ENCODE results near the gene IL32. TPM values are rescaled to one million over a fixed set of nuclear protein-coding genes. Genes with fewer than 3 reads are reported as not detected.

The IL32 gene
- total RNA-seq, 1 donor from 2014 or later, result 1,559 TPM

DNA sequence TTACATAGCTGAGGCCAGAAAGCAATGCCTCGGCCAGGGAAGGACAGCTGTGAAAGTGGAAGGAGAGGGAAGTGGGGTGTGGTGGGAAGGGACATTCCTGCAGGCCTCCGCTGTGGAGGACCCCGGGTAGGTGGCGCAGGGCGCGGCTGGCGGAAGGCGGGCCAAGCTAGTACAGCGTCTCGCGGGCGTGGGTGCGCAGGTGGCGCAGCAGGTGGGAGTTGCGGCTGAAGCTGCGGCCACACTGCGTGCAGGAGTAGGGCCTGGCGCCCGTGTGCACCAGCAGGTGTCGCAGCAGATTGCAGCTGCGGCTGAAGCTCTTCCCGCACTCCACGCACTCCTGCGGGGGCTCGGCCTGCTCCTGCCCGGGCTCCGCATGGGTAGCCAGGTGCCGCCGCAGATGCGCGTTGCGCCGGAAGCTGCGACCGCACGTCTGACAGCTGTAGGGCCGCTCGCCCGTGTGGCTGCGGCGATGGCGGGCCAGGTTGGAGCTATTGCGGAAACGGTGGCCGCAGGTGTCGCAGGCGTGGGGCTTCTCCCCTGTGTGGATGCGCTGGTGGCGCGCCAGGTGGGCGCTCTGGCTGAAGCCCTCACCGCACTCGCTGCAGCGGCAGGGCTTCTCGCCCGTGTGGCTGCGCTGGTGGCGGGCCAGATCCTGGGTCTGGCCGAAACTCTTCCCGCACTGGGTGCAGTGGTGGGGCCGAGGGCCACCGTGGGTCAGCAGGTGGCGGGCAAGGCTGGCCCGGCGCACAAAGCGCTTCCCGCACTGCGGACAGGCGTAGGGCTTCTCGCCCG, 23.7 kb downstream of the IL32 start:
- DNase-seq (ENCODE audit: extremely low read depth, low read depth, low spot score), result no peak

DNA sequence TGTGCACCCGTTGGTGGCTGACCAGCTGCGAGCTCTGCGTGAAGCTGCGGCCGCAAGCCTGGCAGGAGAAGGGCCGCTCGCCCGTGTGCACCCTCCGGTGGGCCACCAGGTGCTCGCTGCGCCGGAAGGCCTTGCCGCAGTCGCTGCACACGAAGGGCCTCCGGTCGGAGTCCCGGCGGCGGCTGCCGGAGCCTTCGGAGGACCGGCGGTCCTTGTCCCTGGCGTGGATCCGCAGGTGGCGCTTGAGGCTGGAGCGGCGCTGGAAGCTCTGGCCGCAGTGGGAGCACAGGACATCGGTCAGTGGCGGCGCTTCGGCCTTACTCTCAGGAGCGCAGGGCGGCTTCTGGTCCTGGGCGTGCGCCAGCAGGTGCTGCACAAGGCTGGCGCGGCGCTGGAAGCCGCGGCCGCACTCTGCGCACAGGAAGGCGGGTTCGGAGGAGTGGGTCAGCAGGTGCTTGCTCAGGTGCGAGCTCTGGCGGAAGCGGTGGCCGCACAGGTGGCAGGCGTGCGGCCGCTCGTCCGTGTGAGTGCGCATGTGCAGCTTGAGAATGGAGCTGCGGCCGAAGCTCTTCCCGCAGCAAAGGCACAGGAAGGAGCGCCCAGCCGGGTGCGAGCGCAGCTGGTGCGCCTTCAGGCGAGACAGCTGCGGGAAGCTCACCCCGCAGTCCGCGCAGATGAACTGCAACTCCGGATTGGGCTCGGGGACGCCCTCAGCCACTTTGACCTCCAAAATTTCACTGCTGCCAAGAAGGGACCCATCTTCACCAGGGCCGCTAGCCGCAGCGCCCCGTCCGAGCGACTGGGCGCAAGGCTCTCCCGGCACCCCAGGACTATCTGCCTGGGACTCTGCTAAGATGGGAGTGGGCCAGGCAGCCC, 24.5 kb downstream of the IL32 start:
- no peak for DNase-seq (ENCODE audit: extremely low read depth, low read depth, low spot score)

DNA sequence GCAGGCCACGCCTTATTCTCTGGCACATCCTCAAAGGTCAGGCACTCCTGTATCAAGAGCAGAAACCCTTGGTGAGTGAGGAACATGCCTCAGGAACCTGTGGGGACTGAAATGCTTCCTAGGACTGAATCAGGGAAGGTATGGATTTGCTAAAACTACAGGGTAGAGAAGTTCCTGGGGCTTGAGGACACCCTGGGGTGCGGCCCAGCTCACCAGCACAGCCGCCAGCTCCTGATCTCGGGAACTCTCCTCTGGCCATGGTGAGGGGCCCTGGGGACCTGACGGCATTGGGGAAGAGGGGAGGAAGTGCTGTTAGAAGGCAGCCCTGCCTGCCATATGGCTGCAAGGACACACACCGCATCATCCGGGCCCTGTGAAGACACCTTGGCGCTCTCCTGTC, 26.1 kb downstream of the IL32 start:
- DNase-seq (ENCODE audit: extremely low read depth, low read depth, low spot score), result no peak

DNA sequence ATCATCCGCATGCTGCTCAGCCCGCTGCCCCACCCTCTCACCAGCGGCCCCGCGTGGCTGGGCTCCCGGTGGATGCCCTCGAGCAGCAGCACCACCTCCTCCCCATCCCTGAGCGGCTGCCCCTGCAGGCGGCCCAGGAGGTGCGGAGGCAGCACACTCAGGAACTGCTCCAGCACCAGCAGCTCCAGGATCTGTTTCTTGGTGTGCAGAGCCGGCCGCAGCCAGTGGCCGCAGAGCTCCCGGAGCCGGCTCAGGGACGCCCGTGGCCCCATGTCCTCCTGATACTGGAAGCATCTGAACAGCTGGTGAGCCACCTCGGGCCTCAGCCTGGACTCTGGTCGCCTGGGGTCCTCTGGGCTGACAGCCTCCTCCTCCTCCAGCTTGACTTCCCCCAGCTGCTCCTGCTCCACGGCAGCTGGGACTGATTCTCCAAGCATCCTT, 27.1 kb downstream of the IL32 start:
- DNase-seq (ENCODE audit: extremely low read depth, low read depth, low spot score), result no peak

DNA sequence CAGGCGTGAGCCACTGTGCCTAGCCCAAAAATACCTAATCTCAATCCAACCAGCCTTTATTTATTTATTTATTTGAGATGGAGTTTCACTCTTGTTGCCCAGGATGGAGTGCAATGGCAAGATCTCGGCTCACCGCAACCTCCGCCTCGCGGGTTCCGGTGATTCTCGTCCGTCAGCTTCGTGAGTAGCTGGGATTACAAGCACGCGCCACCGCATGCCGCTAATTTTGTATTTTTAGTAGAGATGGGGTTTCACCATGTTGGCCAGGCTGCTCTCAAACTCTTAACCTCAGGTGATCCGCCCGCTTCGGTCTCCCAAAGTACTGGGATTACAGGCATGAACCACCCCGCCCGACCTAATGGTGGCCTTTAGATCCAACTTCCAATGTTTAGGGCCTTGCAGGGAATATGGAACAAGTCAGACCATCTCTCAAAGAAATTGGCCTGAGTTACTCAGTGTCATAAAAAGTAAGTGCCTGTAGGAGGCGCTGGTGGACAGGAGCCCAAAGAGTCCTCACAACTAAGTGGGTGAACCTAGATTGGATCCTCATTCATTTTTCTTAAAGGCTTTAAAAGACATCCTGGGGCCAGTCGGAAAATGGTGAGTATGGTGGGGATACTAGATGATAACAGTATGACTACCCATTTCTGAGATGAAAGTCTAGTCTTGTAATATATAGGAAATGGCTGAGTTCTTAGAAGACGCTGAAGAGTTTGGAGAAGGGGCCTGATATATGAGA, 29.0 kb downstream of the IL32 start:
- DNase-seq (ENCODE audit: extremely low read depth, low read depth, low spot score), result no peak

DNA sequence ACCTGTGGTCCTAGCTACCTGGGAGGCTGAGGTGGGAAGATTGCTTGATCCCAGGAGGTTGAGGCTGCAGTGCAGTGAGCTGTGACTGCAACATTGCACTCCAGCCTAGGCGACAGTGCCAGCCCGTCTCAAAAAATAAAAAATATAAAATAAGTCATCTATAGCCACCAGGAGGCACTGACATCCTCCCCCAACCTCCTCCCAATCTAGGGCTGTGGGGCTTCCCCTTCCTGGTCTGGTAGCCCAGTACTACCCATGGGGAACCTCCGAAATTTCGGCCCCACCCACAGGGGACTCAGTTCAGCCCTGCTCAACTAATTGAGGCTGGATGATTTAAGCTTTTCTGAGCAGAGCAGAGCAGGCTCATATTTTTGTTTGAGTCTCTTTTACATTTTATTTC, 30.4 kb downstream of the IL32 start:
- no peak for DNase-seq (ENCODE audit: extremely low read depth, low read depth, low spot score)

DNA sequence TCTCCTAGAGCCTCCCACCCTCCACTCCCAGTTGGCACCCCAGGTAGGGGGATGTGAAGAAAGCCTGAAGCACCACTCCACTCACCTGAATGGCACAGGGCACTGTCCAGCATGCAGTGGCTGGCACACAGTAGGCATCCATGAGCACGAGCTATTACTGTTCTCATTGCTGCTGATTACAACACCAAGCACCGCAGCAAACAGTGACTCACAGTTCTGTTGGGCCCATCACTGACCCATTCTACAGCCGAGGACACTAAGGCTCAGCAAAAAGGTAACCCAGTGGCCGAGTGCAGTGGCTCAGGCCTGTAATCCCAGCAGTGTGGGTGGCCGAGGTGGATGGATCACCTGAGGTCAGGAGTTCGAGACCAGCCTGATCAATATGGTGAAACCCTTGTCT, 30.9 kb downstream of the IL32 start:
- no peak for DNase-seq (ENCODE audit: extremely low read depth, low read depth, low spot score)

DNA sequence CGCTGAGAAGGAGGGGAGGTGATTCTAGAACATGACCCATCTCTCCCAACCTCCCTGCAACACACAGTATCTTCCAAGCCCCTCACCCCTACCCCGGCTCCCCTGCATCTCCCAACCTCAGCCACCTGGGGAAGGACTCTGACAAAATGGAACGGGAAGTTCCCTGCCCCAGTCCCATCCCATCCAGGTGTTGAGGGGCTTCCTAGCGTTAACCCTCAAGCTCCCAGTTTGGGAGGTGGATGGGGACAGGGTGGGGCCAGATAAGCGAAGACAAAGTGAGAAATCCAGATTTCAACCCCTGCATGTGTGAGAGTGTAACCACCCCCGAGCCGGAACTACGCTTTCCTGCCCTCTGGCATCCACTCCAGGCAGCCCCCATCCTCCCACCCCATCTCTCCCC, 31.8 kb downstream of the IL32 start:
- no peak for DNase-seq (ENCODE audit: extremely low read depth, low read depth, low spot score)

DNA sequence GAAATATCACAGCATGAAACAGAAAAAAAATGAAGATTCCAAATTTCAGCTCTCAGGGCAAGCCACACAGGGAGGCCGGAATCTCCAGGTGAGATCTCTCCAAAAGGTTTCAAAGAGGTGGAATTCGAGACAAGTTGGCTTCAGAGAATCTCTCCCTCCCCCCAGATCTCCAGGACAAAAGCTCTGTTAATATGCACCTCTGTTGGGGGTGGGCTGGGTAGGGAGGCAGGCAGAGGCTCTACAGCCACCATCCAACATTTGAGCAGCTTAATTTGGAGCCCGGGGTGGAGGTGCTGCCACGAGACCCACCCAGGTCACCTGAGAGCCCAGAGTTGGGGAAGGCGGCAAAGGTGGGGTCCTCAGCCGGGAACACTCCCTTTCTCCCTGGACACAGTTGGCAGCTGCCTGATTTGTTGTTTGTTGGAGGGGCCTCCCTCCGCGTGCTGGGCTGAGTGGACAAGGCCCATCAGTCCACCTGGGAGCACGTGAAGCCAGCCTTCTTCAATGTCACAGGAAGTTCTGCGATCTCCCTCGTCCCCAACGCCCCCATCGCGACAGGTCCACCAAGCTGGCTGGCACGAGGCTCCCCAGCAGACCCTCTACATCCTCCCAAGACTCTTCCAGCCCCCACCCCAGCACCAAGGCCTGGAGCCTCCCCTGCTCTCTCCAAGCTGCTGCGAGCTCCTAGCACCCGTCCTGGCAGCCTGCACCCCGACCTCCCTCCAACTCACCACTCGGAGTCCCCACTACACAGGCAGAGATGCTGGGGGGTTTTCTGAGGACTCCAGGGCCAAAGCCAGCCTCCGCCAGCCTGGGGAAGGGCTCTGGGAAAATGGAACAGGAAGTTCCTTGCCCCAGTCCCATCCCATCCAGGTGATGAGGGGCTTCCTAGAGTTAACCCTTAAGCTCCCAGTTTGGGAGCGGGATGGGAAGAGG, 33.3 kb downstream of the IL32 start, which contains the start of gene ZSCAN10:
TSS of gene ZSCAN10 (minus strand) at position 836 of the 936 bp plus-strand sequence. CDS start 6,357 bp downstream, outside the sequence.
- no peak for DNase-seq (ENCODE audit: extremely low read depth, low read depth, low spot score)

DNA sequence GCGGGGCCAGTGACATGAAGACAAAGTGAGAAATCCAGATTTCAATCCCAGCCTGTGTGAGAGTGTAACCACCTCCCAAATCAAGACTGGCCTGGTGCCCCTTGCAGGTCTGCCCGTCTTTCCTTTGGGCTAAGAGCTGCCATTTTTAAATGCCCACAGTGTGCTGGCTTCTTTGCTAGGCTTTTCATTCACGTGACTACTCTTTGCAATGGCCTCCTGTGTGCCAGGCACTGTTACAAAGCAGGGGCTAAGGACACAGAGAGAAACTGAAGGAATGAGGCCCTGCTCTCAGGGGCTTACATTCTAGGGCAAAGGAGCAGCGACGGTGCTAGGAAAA, 33.9 kb downstream of the IL32 start:
- no peak for DNase-seq (ENCODE audit: extremely low read depth, low read depth, low spot score)

DNA sequence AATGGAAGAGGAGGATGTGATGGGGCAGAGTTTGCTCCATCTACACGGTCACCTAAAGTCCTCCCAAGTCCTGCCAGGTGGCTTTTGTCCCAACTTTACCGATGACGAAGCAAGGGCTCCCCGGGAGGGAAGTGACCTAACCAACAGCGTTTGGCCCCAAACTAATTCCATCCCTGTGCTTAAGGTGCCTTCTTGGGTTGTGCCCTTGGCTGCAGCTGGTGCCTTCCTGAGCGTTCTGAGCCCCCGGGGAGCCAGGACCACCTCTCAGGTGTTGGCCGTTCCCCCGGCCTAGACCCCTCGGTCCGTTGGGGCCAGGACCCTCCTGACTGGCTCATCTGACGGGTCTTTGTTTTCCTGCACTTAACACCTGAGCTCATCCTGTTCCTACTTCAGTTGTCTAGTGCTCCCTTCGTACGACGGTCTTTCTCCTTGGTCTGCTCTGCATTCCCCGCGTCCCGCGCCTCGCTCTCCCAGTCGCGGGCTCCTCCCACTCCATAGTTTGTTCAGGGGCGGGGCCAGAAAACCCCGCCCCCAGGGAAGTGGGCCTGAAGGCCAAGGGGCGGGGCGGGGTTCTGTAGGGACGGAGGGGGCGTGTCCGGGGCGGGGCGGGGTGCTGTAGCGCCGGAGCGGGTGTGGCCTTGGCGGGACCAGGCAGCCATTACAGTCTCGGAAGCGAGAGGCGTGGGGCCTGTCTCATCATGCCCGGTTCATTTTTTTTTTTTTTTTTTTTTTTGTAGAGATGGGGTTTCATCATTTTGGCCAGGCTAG, 34.5 kb downstream of the IL32 start:
- DNase-seq (ENCODE audit: extremely low read depth, low read depth, low spot score), result no peak

DNA sequence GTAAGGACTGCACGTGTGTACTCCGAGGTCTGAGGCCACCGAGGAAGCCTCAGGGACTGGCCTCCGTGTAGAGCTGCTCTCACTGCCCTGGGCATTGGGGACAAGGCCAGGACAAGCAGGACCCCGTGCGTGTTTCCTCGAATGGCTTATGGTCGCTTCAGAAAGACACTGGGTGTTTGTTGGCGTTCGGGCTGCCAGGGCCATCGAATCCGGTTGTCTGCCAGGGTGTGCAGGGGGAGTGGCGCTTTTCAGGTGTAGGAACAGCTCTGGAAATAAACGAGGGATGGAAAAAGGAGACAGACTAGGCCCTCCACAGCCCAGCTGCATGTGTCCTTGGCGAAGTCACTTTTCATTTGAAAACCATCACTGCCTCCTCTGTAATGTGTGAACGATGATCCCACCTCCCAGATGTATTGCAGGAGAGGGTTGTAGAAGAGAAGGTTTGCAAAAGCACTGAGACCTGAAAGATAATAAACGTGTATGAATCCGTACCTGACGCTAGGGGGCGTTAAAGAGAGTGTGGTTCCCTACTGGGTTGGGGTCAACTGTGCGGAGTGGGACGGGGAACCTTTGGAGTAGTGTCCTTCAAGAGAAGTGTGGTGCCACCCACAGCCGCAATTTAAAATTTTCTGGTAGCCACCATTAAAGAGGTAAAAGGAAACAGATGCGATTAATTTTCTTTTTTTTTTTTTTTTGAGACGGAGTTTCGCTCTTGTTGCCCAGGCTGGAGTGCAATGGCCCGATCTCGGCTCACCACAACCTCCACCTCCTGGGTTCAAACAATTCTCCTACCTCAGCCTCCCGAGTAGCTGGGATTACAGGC, 35.8 kb downstream of the IL32 start:
- DNase-seq (ENCODE audit: extremely low read depth, low read depth, low spot score), result no peak

DNA sequence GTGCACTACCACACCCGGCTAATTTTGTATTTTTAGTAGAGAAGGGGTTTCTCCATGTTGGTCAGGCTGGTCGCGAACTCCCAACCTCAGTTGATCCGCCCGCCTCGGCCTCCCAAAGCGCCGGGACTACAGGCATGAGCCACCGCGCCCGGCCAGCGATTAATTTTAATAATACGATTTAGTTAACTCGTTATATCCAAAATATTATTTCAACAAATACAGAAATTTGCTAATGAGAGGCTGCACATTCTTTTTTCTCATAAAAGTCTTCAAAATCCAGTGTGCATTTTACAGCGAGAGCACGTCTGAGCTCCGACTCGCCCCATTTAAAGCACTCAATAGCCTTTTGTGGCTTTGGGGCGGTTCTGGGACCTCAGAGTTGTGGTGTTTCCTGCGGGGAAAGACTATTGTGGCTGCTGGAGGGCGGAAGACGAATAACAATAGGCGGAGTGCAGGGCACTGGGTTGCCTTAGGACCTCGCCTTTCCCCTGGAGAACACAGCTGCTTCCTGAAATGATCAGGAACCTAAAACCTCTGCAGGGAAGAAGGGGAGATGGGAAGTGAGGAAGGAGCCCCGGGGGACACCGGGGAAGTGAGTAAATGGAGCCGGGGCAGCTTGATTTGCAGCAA, 36.5 kb downstream of the IL32 start:
- DNase-seq (ENCODE audit: extremely low read depth, low read depth, low spot score), result no peak

DNA sequence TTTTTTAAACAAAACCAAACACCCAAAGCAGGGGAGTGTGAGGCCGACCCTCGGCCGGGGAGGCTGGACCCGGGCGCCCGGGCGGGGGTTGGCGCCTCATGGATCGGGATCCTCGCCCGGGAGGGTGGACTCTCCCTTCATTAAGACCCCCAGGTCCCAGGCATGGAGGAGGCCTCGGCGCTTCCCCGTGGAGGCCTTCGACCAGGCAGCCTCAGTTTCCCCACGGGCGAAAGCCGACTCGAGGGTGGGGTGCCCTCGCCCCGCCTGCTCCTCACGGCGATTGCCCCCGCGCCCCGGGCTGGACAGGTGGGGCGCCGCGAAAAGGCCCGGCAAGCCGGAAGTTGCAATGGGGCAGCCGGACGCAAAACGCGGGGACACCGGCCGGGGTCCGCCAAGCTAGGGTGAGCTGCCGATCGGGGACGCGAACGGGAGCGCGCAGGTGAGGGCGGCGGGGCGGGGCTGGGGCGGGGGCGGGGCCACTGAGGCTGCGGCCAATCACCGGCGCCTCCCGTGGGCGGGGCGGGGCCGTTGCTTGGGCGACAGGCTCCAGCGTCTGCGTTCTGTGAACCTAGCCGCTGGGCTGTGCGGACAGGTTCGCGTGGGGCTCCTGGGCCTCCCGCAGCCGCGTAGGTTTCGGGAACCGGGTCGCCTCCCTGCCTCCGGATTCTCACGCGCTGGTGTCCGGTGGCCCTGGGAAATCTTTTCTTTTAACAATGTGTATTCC, 40.9 kb downstream of the IL32 start:
- no peak for DNase-seq (ENCODE audit: extremely low read depth, low read depth, low spot score)

DNA sequence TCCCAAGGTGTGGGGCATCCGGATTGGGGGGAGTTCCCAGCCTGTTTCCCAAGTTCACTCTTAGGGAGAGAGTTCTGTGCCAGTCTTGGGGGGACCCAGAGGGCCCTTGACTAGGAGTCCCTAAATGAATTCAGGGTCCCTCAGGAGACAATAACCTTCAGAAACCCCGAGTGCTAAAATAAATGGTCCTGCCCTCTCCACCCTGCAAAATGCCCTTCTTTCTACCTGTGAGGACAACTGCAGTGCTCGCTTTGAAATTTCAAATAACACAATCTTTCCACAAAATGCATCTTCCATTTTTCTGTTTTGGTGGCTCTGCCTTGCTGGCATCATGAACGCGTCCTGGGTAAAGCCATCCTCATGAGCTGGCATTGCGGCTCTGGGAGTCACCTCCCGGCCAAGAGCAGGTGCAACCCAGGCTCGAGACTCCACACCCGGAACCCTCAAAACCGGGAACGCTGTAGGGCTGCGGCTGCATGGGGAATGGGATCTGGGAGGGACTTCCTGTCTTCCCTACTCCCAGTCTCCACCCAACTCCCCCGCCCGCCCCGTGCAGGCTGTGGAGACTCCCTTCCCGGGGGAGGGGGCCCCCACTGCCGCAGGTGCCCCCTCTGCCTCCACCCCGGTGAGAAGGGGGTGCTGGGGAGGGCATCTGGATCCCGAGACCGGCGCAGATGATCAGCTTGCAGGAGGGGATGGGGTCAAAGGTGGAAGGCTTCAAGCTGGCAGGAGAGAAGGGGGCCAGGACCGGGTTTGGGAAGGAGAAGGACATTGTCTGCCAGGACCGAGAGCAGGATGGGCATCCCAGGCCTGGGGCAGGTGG, 46.8 kb downstream of the IL32 start, which contains the start of gene ZNF205:
TSS of gene ZNF205 (plus strand) at position 529 of the 823 bp plus-strand sequence. CDS start 845 bp downstream, outside the sequence.
- DNase-seq (ENCODE audit: extremely low read depth, low read depth, low spot score), result no peak

DNA sequence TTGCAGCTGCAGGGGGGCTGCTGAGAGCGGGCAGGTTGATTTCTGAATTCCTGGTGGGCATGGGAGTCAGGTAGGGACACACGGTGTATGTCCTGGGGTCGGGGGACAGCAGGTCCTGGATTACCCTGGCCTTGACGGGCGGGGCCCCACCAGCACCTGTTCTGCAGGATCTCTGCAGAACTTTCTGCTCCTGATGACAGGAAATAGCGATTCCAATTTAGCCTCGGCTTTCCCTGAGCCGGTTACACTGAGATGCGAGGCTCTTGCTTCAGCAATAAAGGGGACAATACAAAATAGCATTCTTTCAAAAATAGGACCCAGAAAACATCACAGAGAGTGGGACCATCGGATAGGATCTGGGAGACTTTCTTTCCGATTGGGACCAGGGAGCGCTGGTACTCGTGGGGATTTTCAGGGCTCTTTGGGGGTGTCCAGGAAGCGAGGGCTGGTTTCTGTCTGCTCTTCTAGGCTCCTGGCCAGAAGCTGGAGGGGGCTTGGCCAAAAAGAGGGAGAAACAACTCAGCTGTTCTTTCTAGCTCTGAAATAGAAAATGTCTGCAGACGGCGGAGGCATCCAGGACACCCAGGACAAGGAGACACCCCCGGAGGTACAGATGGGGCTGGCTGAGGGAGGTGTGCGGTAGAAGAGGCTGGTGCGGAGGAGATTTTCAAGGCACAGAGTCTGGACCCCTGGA, 47.6 kb downstream of the IL32 start:
- DNase-seq (ENCODE audit: extremely low read depth, low read depth, low spot score), result no peak

All from glomerular endothelial cell (primary cell).